ENCODE data around the gene HMGXB4.

Gene HMGXB4

DNA sequence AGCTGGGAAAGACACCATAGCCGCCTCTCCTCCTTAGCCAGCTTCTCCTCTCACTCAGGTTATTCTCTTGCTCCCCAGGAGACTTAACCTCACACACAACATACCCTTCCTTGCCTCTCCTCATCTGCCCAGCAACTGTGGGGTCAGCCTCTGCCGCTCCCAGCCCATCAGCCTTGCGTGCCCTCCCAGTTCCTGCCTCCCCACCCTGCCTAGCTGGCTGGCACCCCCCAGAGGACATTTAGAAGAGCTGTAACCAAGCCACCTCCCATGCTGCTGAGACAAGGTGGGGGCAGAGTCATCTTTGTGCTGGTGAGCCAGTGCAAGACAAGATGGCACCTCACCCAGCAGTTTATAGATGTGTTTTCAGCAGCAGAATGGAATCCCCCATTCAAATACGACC, 80.6 kb downstream of the HMGXB4 start:
- no peak overlapping the region for H3K4me3 ChIP-seq (ENCODE audit: low read length)
- peaks cover 7% of the 10 kb centered on the region for H3K36me3 ChIP-seq (ENCODE audit: control insufficient read depth, insufficient read depth, low read length)
- H3K9me3 ChIP-seq (ENCODE audit: control insufficient read depth, low read length): no peaks in the 10 kb centered on the region
- no peak overlapping the region for H3K9ac ChIP-seq (ENCODE audit: low read length)
- H3K27me3 ChIP-seq (ENCODE audit: control insufficient read depth, insufficient read depth, low read length): no peaks in the 10 kb centered on the region
- H3K4me1 ChIP-seq (ENCODE audit: control insufficient read depth, insufficient read depth, low read length): no peaks in the 10 kb centered on the region

- Histone ChIP-seq H3K36me3 (ENCODE audit: control insufficient read depth, insufficient read depth, low read length) (no peaks in the 10 kb centered on the region), H3K9ac (ENCODE audit: low read length) (no peak overlapping the region), H3K4me1 (ENCODE audit: control insufficient read depth, insufficient read depth, low read length) (no peaks in the 10 kb centered on the region), H3K27me3 (ENCODE audit: control insufficient read depth, insufficient read depth, low read length) (no peaks in the 10 kb centered on the region), H3K4me3 (ENCODE audit: low read length) (no peak overlapping the region), H3K9me3 (ENCODE audit: control insufficient read depth, low read length) (no peaks in the 10 kb centered on the region)
Measured at GRCh38 chr22:35341090-35341874, 84.0 kb downstream of the HMGXB4 start.

DNA sequence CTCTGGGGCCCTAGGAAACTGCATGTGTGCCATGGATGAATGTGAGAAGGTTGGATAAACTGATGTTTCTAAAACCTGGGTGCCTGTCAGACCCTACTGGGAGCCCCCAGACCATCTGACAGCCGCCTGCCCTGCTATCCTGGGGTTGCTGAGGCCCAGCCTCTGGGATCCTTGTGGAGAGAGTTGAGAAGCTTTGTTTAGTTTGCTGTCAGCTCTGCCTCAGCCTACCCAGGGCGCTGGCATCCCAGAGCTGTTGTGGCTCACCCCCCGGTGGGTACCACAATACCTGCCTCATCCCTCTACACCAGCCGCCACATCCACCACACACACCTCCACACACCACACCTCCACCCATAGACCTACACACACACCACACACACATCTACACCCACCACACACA, 85.1 kb downstream of the HMGXB4 start:
- Histone ChIP-seq H3K27me3 (ENCODE audit: control insufficient read depth, insufficient read depth, low read length) (no peaks in the 10 kb centered on the region), H3K9me3 (ENCODE audit: control insufficient read depth, low read length) (no peaks in the 10 kb centered on the region), H3K36me3 (ENCODE audit: control insufficient read depth, insufficient read depth, low read length) (no peaks in the 10 kb centered on the region), H3K4me3 (ENCODE audit: low read length) (no peak overlapping the region), H3K4me1 (ENCODE audit: control insufficient read depth, insufficient read depth, low read length) (no peaks in the 10 kb centered on the region), H3K9ac (ENCODE audit: low read length) (no peak overlapping the region)

DNA sequence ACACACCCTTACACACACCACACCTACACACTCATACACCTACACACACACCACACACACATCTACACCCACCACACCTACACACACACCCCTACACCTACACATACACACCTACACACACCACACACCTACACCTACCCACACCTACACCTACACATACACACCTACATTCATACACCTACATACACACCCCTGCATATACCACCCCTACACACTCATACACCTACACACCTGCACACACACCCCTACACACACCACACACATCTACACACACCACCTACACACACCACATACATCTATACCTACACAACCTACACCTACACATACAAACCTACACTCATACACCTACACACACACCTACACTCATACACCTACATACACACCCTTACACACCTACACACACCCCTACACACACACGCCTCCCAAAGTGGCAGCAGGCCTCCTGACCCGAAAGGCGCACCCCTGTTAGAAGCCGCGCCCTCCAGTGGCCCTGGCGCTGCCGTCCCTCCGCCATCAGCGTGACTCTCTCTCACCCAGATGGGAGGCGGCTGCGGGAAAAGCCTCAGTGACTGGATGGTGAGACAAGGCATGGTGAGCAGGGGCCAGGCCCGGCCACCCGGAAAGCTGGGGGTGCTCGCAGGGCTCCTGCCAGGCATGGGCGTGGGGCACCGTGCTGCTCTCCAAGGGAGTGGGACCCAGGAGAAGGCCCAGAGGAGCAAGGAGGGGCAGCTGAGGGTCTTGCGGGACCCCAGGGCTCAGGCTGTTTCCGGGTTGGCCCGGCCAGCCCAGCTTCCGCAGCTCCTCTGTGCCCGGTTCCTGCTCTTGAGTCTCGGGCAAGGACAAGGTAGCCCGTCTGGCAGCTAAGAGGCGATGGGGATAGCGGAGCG, 86.6 kb downstream of the HMGXB4 start:
- no peaks in the 10 kb centered on the region for H3K27me3 ChIP-seq (ENCODE audit: control insufficient read depth, insufficient read depth, low read length)
- H3K9me3 ChIP-seq (ENCODE audit: control insufficient read depth, low read length): no peaks in the 10 kb centered on the region
- H3K4me1 ChIP-seq (ENCODE audit: control insufficient read depth, insufficient read depth, low read length): no peaks in the 10 kb centered on the region
- H3K36me3 ChIP-seq (ENCODE audit: control insufficient read depth, insufficient read depth, low read length): no peaks in the 10 kb centered on the region
- H3K9ac ChIP-seq (ENCODE audit: low read length): no peak overlapping the region
- no peak overlapping the region for H3K4me3 ChIP-seq (ENCODE audit: low read length)

DNA sequence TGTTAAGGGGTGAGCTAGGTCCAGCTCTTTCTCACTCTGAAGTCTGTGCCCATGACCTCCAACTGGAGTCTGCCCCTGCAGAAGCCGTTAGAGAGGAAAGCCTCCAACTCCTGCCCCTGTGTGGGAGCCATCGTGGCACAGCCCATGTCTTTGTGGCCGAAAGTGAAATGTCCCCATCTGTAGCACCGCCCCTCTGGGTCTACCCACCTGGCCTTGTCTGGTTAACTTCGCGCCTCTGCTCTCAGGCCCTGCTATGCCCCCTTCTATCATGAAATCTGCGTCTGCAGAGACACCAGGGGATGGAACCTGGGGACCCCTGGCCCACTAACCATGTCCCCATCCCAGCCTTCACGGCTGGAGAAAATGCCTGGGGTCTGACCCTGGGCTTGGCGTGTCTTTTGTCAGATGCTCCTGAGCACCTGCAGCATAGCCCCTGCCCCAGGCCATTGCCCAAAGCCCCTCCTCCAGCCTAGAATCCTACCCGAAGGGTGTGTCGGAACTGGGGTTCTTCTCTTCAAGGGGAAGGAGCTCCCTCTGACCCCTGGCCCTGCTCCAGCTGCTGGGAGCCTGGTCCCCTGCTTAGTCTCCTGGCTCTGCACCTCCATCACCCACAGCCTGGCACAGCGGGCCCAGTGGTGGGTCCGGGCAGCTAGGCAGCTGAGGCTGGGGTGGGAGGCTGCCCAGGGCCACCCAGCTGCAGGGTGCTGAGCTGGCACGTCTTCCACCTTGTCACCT, 87.8 kb downstream of the HMGXB4 start:
- peaks cover 2% of the 10 kb centered on the region for H3K4me1 ChIP-seq (ENCODE audit: control insufficient read depth, insufficient read depth, low read length)
- H3K27me3 ChIP-seq (ENCODE audit: control insufficient read depth, insufficient read depth, low read length): no peaks in the 10 kb centered on the region
- H3K36me3 ChIP-seq (ENCODE audit: control insufficient read depth, insufficient read depth, low read length): no peaks in the 10 kb centered on the region
- H3K9me3 ChIP-seq (ENCODE audit: control insufficient read depth, low read length): no peaks in the 10 kb centered on the region
- H3K9ac ChIP-seq (ENCODE audit: low read length): no peak overlapping the region
- no peak overlapping the region for H3K4me3 ChIP-seq (ENCODE audit: low read length)
